COR-L47 (cell line): Measurements from ENCODE around the gene RXRA.
A peak's percentile ranks its signal among the peaks of the same experiment; 100 is the strongest.

Experiments used
- DNase-seq: peaks from one replicate; lab custom pipeline; 2025; lab: John Stamatoyannopoulos, UW

Gene RXRA

GRCh38 chr9:134381671-134382516 is 55.6 kb downstream of the RXRA start:
- no peak for DNase-seq

- no peak for DNase-seq
These were observed 56.5 kb downstream of the RXRA start for GRCh38 chr9:134382733-134383132.

- no peak for DNase-seq
These were observed 56.9 kb downstream of the RXRA start for GRCh38 chr9:134383148-134383547.

GRCh38 chr9:134384811-134385479 is 58.7 kb downstream of the RXRA start:
- no peak for DNase-seq

GRCh38 chr9:134385915-134386314 is 59.7 kb downstream of the RXRA start:
- no peak for DNase-seq

- peak; percentile 51 for DNase-seq
These were observed 60.9 kb downstream of the RXRA start for GRCh38 chr9:134386951-134387831.

GRCh38 chr9:134388289-134388808 is 62.1 kb downstream of the RXRA start:
- DNase-seq: no peak

- DNase-seq: no peak
These were observed 62.7 kb downstream of the RXRA start for GRCh38 chr9:134388976-134389375.

GRCh38 chr9:134389642-134390041 is 63.4 kb downstream of the RXRA start:
- no peak for DNase-seq

- no peak for DNase-seq
These were observed 64.3 kb downstream of the RXRA start for GRCh38 chr9:134390537-134390936.

- DNase-seq: no peak
These were observed 64.7 kb downstream of the RXRA start for GRCh38 chr9:134390947-134391318.

GRCh38 chr9:134391319-134392231 is 65.3 kb downstream of the RXRA start:
- DNase-seq: no peak

GRCh38 chr9:134392900-134393299 is 66.6 kb downstream of the RXRA start:
- no peak for DNase-seq

- no peak for DNase-seq
These were observed 67.5 kb downstream of the RXRA start for GRCh38 chr9:134393582-134394280.

GRCh38 chr9:134395002-134395517 is 68.8 kb downstream of the RXRA start:
- no peak for DNase-seq

- DNase-seq: no peak
These were observed 69.5 kb downstream of the RXRA start for GRCh38 chr9:134395737-134396257.

- DNase-seq: no peak
These were observed 70.0 kb downstream of the RXRA start for GRCh38 chr9:134396258-134396742.

- DNase-seq: no peak
These were observed 70.6 kb downstream of the RXRA start for GRCh38 chr9:134396825-134397224.

- no peak for DNase-seq
These were observed 72.5 kb downstream of the RXRA start for GRCh38 chr9:134398756-134399155.
